HUDEP-2 (cell line): Measurements from ENCODE around the gene NUP98.
"Not testable (repeated sequence)": the region's sequence is repeated elsewhere in the genome, so short reads cannot be mapped to it uniquely, and the experiment has no call there.

Source experiments
- DNase-seq, 76 experiments: peaks; one replicate each; lab custom pipeline; 2025; ENCODE audit not compliant: unreplicated experiment in 76 of 76; lab: John Stamatoyannopoulos, UW

The NUP98 gene

GRCh38 chr11:3679077-3679476 is 118.3 kb downstream of the NUP98 start:
- no peak for DNase-seq

GRCh38 chr11:3675971-3676370 is 121.4 kb downstream of the NUP98 start:
- no peak for DNase-seq

- DNase-seq, result no peak
Measured at GRCh38 chr11:3674189-3674588, 123.2 kb downstream of the NUP98 start.

- no peak for DNase-seq
Measured at GRCh38 chr11:3671334-3672254, 125.8 kb downstream of the NUP98 start, which contains the start of gene CHRNA10. Gene CHRNA10, minus strand, starts transcription at chr11:3671384. Its CDS starts 72 bp downstream, at chr11:3671312.

- no peak for DNase-seq
Measured at GRCh38 chr11:3669742-3670183, 127.6 kb downstream of the NUP98 start.

GRCh38 chr11:3669128-3669527 is 128.2 kb downstream of the NUP98 start:
- DNase-seq, result no peak

- no peak for DNase-seq
Measured at GRCh38 chr11:3667149-3668035, 130.0 kb downstream of the NUP98 start.

GRCh38 chr11:3666023-3666530 is 131.3 kb downstream of the NUP98 start:
- no peak for DNase-seq

- DNase-seq, result no peak
Measured at GRCh38 chr11:3665336-3666022, 131.9 kb downstream of the NUP98 start.

GRCh38 chr11:3664032-3664630 is 133.2 kb downstream of the NUP98 start:
- DNase-seq, result no peak

GRCh38 chr11:3662856-3663255 is 134.5 kb downstream of the NUP98 start:
- DNase-seq, result no peak

- no peak for DNase-seq
Measured at GRCh38 chr11:3660960-3661359, 136.4 kb downstream of the NUP98 start.

- no peak for DNase-seq
Measured at GRCh38 chr11:3659595-3660515, 137.5 kb downstream of the NUP98 start.

GRCh38 chr11:3658252-3658651 is 139.1 kb downstream of the NUP98 start:
- DNase-seq, result no peak

GRCh38 chr11:3657331-3657730 is 140.0 kb downstream of the NUP98 start:
- DNase-seq, result not testable (repeated sequence)

- DNase-seq, result no peak
Measured at GRCh38 chr11:3655547-3655946, 141.8 kb downstream of the NUP98 start.

- DNase-seq, result not testable (repeated sequence)
Measured at GRCh38 chr11:3652514-3652913, 144.8 kb downstream of the NUP98 start.

- DNase-seq, result not testable (repeated sequence)
Measured at GRCh38 chr11:3649374-3649773, 148.0 kb downstream of the NUP98 start.

- DNase-seq, result not testable (repeated sequence)
Measured at GRCh38 chr11:3648843-3649242, 148.5 kb downstream of the NUP98 start.
